ENCODE results near the gene SMPDL3A.
"Not testable (repeated sequence)": the region's sequence is repeated elsewhere in the genome, so short reads cannot be mapped to it uniquely, and the experiment has no call there.

SMPDL3A gene

GRCh38 chr6:122789182-122790027, at the start of gene SMPDL3A:
TSS of gene SMPDL3A (plus strand) at chr6:122789258. CDS start at chr6:122789347, 89 bp downstream.
- peak; percentile 89 for DNase-seq

GRCh38 chr6:122740091-122740490, 49.0 kb upstream of the SMPDL3A start:
- no peak for DNase-seq

- DNase-seq: no peak
Measured at GRCh38 chr6:122740936-122741335, 48.1 kb upstream of the SMPDL3A start.

- DNase-seq: peak; percentile 69
Measured at GRCh38 chr6:122744247-122744646, 44.8 kb upstream of the SMPDL3A start.

- peak; percentile 99 for DNase-seq
Measured at GRCh38 chr6:122744856-122745255, 44.2 kb upstream of the SMPDL3A start.

GRCh38 chr6:122746688-122747087, 42.4 kb upstream of the SMPDL3A start:
- peak; percentile 8 for DNase-seq

GRCh38 chr6:122747573-122747972, 41.5 kb upstream of the SMPDL3A start:
- no peak for DNase-seq

- DNase-seq: not testable (repeated sequence)
Measured at GRCh38 chr6:122748945-122749344, 40.1 kb upstream of the SMPDL3A start.

GRCh38 chr6:122749451-122750050, 39.5 kb upstream of the SMPDL3A start:
- peak; percentile 82 for DNase-seq

GRCh38 chr6:122751326-122751725, 37.7 kb upstream of the SMPDL3A start:
- peak; percentile 12 for DNase-seq

GRCh38 chr6:122752459-122752858, 36.6 kb upstream of the SMPDL3A start:
- peak; percentile 47 for DNase-seq

- peak; percentile 65 for DNase-seq
Measured at GRCh38 chr6:122753000-122753687, 35.9 kb upstream of the SMPDL3A start.

GRCh38 chr6:122753688-122754056, 35.4 kb upstream of the SMPDL3A start:
- no peak for DNase-seq

GRCh38 chr6:122754191-122754731, 34.8 kb upstream of the SMPDL3A start:
- DNase-seq: peak; percentile 40

- no peak for DNase-seq
Measured at GRCh38 chr6:122755901-122756300, 33.2 kb upstream of the SMPDL3A start.

- no peak for DNase-seq
Measured at GRCh38 chr6:122758927-122759334, 30.1 kb upstream of the SMPDL3A start.

GRCh38 chr6:122760330-122760729, 28.7 kb upstream of the SMPDL3A start:
- no peak for DNase-seq

GRCh38 chr6:122766256-122766655, 22.8 kb upstream of the SMPDL3A start:
- no peak for DNase-seq

GRCh38 chr6:122770835-122771601, 18.0 kb upstream of the SMPDL3A start:
- no peak for DNase-seq

- no peak for DNase-seq
Measured at GRCh38 chr6:122772724-122773415, 16.2 kb upstream of the SMPDL3A start.

GRCh38 chr6:122775975-122776374, 13.1 kb upstream of the SMPDL3A start:
- no peak for DNase-seq

- DNase-seq: no peak
Measured at GRCh38 chr6:122778302-122778701, 10.8 kb upstream of the SMPDL3A start.

Data from DMS79 treated with DMSO at 0.1 percent for 48 hours (cell line).